ENCODE results near the gene RAB40AL. TPM values are rescaled to one million over a fixed set of nuclear protein-coding genes. Genes with fewer than 3 reads are reported as not detected.
"Not testable (repeated sequence)": the region's sequence is repeated elsewhere in the genome, so short reads cannot be mapped to it uniquely, and the experiment has no call there.

Gene RAB40AL
- not detected for polyA plus RNA-seq

GRCh38 chrX:102936972-102937371 is at the start of gene RAB40AL:
Gene RAB40AL, plus strand, starts transcription at chrX:102937272. Its CDS starts 47 bp downstream, at chrX:102937319.
- not testable (repeated sequence) for H3K27ac Mint-ChIP-seq, H3K4me1 Mint-ChIP-seq, H3K36me3 Mint-ChIP-seq, H3K9me3 Mint-ChIP-seq, H3K4me3 Mint-ChIP-seq, H3K27me3 Mint-ChIP-seq

GRCh38 chrX:102887687-102888086 is 49.4 kb upstream of the RAB40AL start:
- Mint-ChIP-seq H3K36me3 (no peaks in the 10 kb centered on the region), H3K27me3 (no peaks in the 10 kb centered on the region), H3K27ac (no peak overlapping the region), H3K4me1 (no peaks in the 10 kb centered on the region), H3K4me3 (no peak overlapping the region), H3K9me3 (peaks cover 0 to 2% (median 0%) of the 10 kb centered on the region in 3 donors)

DNA sequence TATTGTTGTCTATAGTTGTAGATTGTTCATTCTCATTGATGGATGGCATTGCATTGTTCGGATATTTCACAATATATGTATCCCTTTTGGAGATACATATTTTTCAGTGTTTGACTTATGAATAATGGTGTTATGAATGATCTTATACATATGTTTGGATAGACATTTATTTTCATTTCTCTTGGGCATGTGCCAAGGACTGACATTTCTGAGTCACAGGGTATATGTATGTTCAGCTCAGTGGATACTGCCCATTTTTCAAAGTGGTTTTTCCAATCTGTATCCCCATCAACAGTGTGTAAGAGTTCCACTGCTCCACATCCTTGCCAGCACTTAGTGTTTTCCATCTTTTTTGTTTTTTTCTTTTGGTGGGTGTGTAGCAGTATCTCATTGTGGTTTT is 45.0 kb upstream of the RAB40AL start:
- no peak overlapping the region for H3K27ac Mint-ChIP-seq
- H3K4me1 Mint-ChIP-seq = no peaks in the 10 kb centered on the region
- H3K36me3 Mint-ChIP-seq = no peaks in the 10 kb centered on the region
- H3K9me3 Mint-ChIP-seq = peaks cover 0 to 2% (median 0%) of the 10 kb centered on the region in 3 donors
- H3K27me3 Mint-ChIP-seq = no peaks in the 10 kb centered on the region
- H3K4me3 Mint-ChIP-seq = no peak overlapping the region

GRCh38 chrX:102899940-102900916 is 36.8 kb upstream of the RAB40AL start:
- no peak overlapping the region for H3K4me3 Mint-ChIP-seq
- no peaks in the 10 kb centered on the region for H3K27me3 Mint-ChIP-seq
- peaks cover 2% of the 10 kb centered on the region for H3K36me3 Mint-ChIP-seq
- H3K4me1 Mint-ChIP-seq = peaks cover 0 to 4% (median 3%) of the 10 kb centered on the region in 3 donors
- H3K9me3 Mint-ChIP-seq = no peaks in the 10 kb centered on the region
- H3K27ac Mint-ChIP-seq = no peak overlapping the region

- Mint-ChIP-seq H3K27ac (no peak overlapping the region), H3K4me3 (no peak overlapping the region)
Observed at GRCh38 chrX:102902355-102902754, 34.7 kb upstream of the RAB40AL start.

GRCh38 chrX:102930990-102931756 is 5.9 kb upstream of the RAB40AL start:
- H3K4me1 Mint-ChIP-seq = peaks cover 0 to 2% (median 0%) of the 10 kb centered on the region in 3 donors
- no peaks in the 10 kb centered on the region for H3K36me3 Mint-ChIP-seq
- no peak overlapping the region for H3K4me3 Mint-ChIP-seq
- no peak overlapping the region for H3K27ac Mint-ChIP-seq
- no peaks in the 10 kb centered on the region for H3K9me3 Mint-ChIP-seq
- H3K27me3 Mint-ChIP-seq = no peaks in the 10 kb centered on the region

More at GRCh38 chrX:102902355-102902754, 34.7 kb upstream of the RAB40AL start:
- Mint-ChIP-seq H3K9me3 (no peaks in the 10 kb centered on the region), H3K27me3 (peaks cover 1% of the 10 kb centered on the region), H3K4me1 (peaks cover 0 to 4% (median 3%) of the 10 kb centered on the region in 3 donors), H3K36me3 (peaks cover 6% of the 10 kb centered on the region)

- Mint-ChIP-seq H3K9me3 (no peaks in the 10 kb centered on the region), H3K4me1 (no peaks in the 10 kb centered on the region), H3K27me3 (no peaks in the 10 kb centered on the region), H3K27ac (no peak overlapping the region), H3K4me3 (no peak overlapping the region), H3K36me3 (no peaks in the 10 kb centered on the region)
Observed at GRCh38 chrX:102934624-102935023, 2.4 kb upstream of the RAB40AL start.

DNA sequence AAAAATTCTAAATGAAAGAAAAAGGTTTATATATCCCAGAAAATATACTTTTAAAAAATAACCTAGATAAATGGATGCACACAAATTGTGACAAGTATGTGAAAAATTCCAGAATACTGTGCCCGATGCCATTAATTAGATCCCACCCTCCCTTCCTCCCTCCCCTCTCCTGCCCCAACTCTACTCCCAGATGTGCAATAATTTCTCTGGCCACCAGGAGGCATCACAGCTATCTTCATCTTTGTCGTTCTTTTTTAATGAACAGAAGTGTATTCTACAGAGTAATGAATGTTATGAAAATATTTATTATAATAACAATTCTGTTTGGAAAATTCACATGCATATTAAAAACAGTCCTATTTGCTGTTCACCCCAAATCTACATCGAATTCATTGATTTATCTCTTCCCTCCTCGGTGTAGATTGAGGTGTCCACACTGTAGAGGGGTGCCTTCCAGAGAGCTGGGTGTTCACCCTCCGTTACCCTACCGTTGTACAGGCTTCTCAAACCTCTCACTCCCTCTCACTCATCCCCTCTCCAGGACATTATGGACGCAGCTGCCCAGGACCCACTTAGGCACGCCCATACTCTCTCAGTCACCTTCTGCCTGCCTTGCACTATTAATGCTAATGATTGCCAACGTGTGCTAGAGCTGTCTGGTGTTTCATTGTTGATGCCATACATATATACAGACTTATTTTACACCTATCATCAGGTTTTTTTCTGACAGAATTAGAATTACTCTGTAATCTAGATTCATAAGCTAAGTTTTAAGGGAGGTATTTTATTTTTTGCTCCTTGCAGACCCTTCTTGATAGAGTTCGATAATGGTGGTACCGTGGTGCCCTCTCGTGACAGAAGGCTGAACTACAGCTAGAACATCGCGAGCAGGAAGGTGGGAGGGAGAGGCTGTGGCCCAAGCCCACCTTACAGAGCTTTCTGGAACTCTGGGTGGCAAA is 14.1 kb downstream of the RAB40AL start:
- H3K36me3 Mint-ChIP-seq = no peaks in the 10 kb centered on the region
- no peak overlapping the region for H3K27ac Mint-ChIP-seq
- peaks cover 0 to 5% (median 5%) of the 10 kb centered on the region in 3 donors for H3K4me1 Mint-ChIP-seq
- peak overlapping the region in 3 of 4 donors; percentile 58 to 79 (median 67) for H3K4me3 Mint-ChIP-seq
- no peaks in the 10 kb centered on the region for H3K9me3 Mint-ChIP-seq
- H3K27me3 Mint-ChIP-seq = no peaks in the 10 kb centered on the region

DNA sequence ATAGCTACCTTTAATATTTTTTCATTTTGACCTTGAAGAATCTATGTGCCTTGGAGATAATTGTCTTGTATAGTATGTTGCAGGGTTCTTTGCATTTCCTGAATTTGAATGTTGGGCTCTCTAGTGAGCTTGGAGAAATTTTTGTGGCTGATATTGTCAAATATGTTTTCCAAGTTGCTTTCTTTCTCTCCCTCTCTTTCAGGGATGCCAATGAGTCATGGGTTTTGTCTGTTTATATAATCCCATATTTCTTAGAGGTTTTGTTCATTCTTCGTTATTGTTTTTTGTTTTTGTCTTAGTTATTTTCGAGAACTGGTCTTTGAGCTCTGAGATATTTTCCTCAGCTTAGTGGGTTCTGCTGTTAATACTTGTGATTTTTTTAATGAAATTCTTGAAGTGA is 20.7 kb downstream of the RAB40AL start:
- Mint-ChIP-seq H3K36me3 (no peaks in the 10 kb centered on the region), H3K27me3 (peaks cover 2% of the 10 kb centered on the region), H3K4me3 (no peak overlapping the region), H3K27ac (no peak overlapping the region), H3K4me1 (no peaks in the 10 kb centered on the region), H3K9me3 (peaks cover 0 to 5% (median 5%) of the 10 kb centered on the region in 3 donors)

DNA sequence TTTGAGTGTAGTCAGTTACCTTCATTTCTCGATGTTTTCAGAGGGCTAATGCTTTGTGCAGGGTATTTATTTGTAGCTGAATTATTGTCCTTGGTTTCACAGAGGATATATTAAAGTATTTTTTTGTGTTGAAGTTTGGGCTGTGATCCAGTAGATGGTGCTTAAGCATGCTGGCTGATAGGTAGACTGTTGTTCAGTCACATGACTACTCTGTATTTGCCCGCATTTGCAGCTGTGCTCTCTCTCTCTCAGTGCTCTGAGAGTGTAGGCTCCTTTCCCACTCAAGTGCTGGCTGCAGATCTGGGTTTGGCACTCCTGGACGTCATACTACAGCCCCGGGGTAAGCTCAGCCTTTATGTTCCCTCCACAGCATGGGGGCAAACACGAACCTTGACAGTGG is 21.7 kb downstream of the RAB40AL start:
- H3K36me3 Mint-ChIP-seq = no peaks in the 10 kb centered on the region
- H3K27me3 Mint-ChIP-seq = peaks cover 2% of the 10 kb centered on the region
- H3K4me3 Mint-ChIP-seq = no peak overlapping the region
- H3K27ac Mint-ChIP-seq = no peak overlapping the region
- peaks cover 0 to 5% (median 5%) of the 10 kb centered on the region in 3 donors for H3K9me3 Mint-ChIP-seq
- no peaks in the 10 kb centered on the region for H3K4me1 Mint-ChIP-seq

- Mint-ChIP-seq H3K36me3 (no peaks in the 10 kb centered on the region), H3K27me3 (peaks cover 2% of the 10 kb centered on the region), H3K4me3 (no peak overlapping the region), H3K27ac (no peak overlapping the region), H3K4me1 (no peaks in the 10 kb centered on the region), H3K9me3 (peaks cover 0 to 5% (median 5%) of the 10 kb centered on the region in 3 donors)
Observed at GRCh38 chrX:102959471-102959870, 22.4 kb downstream of the RAB40AL start.

- H3K4me1 Mint-ChIP-seq = no peaks in the 10 kb centered on the region
- no peaks in the 10 kb centered on the region for H3K27me3 Mint-ChIP-seq
- no peak overlapping the region for H3K4me3 Mint-ChIP-seq
- H3K9me3 Mint-ChIP-seq = peaks cover 3 to 4% (median 3%) of the 10 kb centered on the region in 3 donors
- no peak overlapping the region for H3K27ac Mint-ChIP-seq
- no peaks in the 10 kb centered on the region for H3K36me3 Mint-ChIP-seq
Observed at GRCh38 chrX:102963955-102964354, 26.9 kb downstream of the RAB40AL start.

GRCh38 chrX:102964940-102965339 is 27.9 kb downstream of the RAB40AL start:
- no peaks in the 10 kb centered on the region for H3K27me3 Mint-ChIP-seq
- H3K4me1 Mint-ChIP-seq = no peaks in the 10 kb centered on the region
- H3K4me3 Mint-ChIP-seq = no peak overlapping the region
- no peak overlapping the region for H3K27ac Mint-ChIP-seq
- H3K36me3 Mint-ChIP-seq = no peaks in the 10 kb centered on the region
- peaks cover 3 to 9% (median 7%) of the 10 kb centered on the region in 3 donors for H3K9me3 Mint-ChIP-seq

- no peaks in the 10 kb centered on the region for H3K4me1 Mint-ChIP-seq
- no peak overlapping the region for H3K4me3 Mint-ChIP-seq
- H3K36me3 Mint-ChIP-seq = no peaks in the 10 kb centered on the region
- peaks cover 4 to 23% (median 14%) of the 10 kb centered on the region in 3 donors for H3K9me3 Mint-ChIP-seq
- no peaks in the 10 kb centered on the region for H3K27me3 Mint-ChIP-seq
- H3K27ac Mint-ChIP-seq = no peak overlapping the region
Observed at GRCh38 chrX:102966701-102967100, 29.6 kb downstream of the RAB40AL start.
